Measurements from ENCODE around the gene MGAT4C.
"Not testable (repeated sequence)": the region's sequence is repeated elsewhere in the genome, so short reads cannot be mapped to it uniquely, and the experiment has no call there.

MGAT4C gene

DNA sequence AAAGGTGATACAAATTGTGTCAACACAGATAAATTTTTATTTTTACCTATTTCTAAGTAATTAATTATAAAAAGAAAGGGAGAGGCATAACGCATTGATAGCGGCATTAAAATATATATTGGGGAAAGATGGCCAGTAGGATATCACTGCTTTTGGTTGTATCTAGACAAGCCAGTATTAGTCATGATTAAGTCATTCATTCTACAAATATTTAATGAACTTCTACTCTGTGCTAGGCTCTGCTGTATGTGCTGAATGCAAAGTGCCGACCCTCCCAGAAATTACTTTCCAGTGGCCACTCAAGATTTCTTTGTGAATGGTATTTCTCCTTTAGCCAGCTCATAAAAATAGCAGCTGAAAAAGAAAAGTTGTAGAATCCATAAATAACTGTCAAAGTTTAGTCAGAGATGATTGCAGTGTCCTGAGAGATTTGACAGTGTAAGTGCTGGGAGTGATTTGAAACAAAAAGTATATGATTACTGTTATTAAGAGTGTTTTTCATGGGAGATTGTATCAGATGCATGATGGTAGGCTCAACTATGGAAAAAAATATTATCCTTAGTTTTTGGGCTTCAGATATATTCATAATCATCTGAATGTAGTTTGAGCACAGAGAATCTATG, 133.2 kb downstream of the MGAT4C start:
- DNase-seq: no peak

DNA sequence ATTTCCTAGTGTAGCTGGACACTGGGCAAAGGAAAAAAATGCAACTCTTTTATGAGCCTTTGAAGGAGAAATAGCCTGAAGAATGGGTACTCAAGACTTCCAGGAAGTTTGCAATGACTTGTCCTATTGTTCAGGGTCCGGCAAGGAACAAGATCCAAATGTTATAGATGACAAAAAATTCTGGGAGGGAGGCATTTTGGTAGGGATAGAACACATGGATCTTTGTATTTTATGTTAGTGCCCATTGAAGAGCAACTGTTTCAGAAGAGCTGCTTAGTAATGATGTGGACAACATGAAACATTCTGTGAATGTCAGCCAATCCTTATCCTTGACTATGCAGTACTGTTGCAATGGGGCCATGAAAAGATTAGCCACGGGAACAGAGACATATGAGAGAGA, 138.0 kb downstream of the MGAT4C start:
- DNase-seq: no peak

DNA sequence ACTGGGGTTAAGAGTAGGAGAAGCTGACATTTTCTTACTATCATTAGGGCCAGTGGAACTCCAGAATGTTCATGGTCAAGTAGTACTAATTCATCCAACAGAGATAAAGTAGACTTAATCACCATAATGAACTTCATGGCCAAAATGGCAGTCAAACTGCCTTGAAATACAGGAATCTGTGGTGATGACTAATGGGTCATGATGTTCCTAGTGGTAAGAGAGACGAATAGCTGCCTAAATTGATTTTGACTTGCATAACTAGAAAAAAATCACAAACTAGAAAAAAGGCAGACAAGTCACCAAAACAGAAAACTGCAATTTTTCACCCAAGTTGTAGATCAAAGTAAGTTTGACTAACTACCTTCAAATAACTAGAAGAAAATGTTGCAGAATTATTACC, 138.5 kb downstream of the MGAT4C start:
- DNase-seq: no peak

DNA sequence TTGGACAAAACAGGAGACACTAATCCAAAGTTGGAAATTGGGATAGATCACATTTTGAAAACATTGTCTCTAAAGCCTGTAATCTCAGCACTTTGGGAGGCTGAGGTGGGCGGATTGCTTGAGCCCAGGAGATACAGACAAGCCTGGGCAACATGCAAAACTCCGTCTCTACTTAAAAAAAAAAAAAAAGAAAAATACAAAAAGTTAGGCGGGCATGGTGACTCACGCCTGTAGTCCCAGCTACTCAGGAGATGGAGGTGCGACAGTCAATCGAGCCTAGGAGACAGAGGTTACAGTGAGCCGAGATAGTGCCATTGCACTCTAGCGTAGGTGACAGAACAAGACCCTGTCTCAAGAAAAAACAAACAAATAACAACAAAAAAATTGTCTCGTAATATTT, 152.1 kb downstream of the MGAT4C start:
- no peak for DNase-seq

DNA sequence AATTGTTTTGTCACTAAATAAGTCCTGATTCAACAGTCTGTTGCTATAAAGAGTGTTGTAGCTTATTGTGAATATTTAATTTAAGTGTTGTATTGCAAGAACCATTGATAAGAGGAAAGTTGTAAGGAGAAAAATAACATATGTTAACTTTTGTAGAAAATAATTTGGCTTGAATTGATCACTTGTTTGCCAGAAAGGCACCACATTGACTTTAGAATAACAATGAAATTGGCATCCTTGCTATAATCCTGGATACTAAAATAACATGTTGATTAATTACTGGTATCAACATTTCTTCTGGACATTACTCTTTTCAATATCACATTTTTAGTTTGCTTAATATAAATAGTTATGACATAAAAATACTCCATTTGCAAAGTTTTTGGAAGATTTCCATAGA, 159.0 kb downstream of the MGAT4C start:
- DNase-seq: no peak

DNA sequence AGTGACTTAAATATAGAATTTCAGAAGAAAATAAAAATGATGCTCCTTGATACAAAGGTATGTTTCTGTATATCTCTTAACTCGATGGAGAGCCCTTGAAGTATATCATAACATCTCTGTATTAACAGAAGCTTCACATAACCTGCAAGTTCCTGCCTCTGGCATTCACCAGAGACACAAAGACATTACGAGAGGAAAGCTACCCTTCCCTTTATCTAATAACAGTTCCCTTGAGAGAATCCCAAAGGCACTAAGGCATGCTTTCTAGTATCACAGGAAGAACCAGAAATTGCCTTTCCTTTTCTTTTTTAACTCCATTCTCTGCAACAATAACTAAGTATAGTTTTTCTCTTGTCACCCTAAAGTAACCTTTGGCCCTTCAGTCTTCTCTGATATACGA, 164.5 kb downstream of the MGAT4C start:
- DNase-seq: no peak

DNA sequence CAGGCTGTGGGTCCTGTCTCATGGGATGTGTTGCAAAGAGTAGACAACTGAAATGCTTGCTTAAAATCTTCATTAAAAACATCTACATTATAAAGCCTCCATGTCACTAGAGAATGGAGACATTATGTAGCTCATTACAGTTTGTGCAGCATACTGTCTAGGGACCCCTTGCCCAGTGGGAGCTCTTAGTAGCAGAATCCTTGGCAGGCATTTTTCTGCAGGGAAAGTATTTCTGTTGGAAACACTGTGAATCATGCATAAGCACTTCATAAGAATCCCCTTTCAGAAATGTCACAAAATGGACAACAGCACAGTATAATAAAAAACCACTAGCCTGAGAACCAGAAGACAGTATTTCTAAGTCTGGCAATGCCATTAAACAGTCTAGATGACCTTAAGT, 174.3 kb downstream of the MGAT4C start:
- no peak for DNase-seq

DNA sequence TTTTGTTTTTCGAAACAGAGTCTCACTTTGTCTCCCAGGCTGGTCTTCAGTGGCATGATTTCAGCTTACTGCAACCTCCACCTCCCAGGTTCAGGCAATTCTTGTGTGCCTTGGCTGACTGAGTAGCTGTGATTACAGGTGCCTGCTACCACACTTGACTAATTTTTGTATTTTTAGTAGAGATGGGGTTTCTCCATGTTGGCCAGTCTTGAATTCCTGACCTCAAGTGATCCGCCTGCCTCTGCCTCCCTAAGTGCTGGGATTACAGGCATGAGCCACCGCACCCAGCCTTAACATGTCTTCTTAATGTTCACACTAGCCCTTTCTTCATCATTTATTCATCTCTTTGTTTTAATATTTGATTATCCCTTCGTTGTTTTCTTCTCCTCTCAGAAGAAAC, 197.1 kb downstream of the MGAT4C start:
- not testable (repeated sequence) for DNase-seq

DNA sequence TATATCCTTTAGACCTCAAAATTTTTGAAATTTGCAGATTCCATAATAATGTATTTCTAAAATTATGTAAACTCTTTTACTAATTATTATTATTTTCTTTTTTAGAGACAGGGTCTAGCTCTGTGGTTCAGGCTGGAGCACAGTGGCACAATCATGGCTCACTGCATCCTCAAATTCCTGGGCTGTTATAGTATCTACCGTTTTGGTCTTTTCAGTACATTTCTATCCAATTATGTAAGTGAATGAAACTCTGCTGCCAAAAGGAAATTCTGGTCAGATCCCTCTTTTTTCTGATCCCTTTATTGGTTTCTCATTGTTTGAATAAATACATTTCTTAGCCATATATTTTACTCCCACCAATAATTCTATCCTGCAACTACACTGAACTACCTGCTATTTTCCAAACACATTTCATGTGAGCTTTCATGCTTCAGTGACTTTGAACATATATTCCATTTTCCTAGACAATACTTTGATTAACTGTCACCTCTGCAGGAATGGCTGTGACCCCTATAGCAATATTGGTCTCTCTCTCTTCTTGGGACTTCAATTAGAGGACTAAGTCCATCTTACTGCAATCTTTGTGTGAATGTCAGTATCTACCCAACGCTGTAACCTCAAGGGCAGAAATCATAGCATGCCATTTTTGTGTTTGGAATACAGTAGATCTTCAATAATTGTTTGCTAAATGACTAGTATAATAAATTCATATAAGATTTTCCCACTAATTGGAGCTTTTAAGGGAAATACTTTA, 198.9 kb downstream of the MGAT4C start:
- no peak for DNase-seq

DNA sequence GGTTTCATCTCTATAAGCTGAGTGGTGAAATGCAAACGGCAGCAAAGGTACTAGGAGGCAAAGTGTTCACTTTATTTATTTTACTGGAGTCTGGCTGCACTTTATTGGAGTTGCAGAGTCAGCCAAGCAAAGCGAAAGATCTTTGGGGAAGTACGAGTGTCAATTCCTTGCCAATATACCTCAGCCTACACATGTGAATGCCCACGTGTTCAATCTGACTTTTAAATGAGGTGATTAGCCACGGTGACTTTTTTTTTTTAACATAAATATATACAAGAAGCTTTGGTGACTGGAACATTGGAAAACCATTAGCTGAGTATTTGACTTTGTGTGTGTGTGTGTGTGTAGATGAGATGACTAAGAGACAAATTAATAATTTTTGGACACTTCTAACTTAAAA, 203.3 kb downstream of the MGAT4C start:
- DNase-seq: no peak

DNA sequence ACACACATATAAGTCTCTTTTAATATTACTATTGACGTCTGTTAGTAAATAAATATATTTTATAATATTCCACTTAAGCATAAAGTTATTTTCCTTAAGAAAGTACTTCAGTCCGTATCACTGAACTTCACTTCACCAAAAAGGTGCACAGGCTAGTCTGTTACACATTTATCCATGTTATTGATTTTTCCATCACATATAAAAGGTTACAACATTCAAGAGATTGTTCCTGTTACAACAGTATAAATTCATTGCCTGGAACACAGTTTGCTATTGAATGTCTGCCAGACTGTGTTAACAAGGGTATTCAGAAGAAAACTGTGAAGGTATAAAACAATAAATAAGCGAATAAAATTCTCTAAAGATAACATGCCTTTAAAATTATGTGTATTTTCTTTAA, 206.2 kb downstream of the MGAT4C start:
- no peak for DNase-seq

DNA sequence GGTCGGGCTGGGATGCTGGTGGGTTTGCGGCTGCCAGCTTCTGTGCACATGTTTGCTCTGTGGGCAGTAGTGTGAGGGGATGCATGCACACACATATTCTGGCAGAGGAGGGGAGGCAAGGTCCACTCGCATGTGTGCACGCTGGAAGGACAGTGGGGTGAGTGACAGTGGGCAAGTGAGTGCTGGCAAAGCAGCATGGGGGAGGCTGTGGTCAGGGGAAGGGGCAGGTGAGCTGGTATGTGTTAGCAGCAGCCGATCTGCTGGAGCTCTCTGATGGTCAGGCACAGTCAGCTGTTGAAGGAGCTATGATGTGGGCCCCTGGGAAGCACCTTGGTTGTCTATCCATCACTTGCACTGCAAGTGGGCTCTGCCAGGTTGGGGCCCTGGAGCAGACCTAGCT, 211.8 kb downstream of the MGAT4C start:
- no peak for DNase-seq

DNA sequence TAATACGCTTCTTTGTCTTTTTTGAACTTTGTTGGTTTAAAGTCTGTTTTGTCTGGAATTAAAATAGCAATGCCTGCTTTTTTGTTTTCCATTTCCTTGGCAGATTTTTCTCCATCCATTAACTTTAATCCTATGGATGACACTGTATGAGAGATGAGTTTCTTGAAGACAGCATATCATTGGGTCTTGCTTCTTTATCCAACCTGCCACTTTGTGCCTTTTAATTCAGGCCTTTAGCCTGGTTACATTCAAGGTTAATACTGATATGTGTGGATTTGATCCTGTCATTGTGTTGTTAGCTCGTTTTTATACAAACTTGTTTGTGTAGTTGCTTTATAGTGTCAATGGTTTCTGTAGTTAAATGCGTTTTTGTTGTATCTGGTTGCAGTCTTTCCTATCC, 214.1 kb downstream of the MGAT4C start:
- DNase-seq: no peak

DNA sequence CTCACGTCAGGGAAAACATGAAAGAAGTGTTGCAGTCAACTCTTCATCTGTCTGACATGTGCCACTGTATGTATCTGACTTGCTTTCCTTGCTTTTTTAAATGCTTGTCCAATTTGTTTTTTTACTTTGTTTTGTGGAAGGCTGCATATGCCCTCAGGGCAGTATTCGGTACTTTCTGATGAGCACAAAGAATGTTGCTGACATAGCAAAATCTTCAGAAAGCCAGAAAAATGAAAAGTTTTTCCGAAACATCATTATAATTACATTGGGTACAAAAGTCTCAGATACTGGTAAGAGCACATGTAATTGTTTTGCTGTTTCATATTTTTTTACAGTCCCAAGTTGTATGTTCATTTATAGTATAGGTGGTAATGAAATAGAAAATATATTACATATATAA, 237.8 kb downstream of the MGAT4C start:
- DNase-seq: no peak

DNA sequence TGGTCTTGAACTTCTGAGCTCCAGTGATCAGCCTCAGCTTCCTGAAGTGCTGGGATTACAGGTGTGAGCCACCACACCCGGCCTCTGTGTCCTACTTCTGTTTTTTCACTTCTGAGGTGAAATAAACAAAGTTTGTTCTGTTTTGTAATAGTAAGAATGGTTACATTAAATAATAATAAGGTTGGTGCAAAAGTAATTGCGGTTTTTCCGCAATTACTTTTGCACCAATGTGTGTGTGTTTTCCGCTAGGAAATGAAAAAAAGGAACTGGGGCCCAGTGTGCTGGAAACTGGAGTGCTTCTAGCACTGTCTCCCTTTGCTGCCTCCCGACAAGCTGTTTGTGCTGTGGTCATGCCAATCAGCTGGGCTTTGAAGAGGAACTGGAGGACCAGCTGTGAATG, 241.2 kb downstream of the MGAT4C start:
- DNase-seq: no peak

DNA sequence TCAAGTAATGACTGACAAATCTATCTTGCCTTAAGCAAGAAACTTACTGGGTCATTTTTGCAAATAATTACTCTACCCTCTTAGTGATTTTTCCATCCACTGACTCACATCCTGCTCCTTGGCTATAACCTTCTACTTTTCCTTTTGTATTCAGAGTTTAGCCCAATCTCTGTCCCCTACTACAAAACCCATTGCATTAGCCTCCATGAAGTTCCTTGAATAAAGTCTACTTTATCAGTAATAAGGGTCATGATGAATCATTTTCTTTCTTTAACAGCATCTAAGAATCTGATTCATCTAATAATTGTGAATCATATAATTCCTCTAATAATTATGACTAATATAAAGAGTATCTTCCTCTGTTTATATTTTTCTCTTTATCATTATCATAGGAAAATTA, 249.5 kb downstream of the MGAT4C start:
- no peak for DNase-seq

DNA sequence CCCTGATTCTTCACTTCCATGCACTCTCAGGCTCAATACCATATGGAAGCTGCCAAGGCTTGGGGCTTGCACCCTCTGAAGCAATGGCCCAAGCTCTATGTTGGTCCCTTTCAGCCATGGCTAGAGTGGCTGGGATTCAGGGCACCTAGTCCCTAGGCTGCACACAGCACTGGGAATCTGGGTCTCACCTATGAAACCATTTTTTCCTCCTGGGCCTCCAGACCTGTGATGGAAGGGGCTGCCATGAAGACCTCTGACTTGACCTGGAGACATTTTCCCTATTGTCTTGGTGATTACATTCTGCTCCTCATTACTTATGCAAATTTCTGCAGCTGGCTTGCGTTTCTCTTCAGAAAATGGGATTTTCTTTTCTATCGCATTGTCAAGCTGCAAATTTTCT, 258.1 kb downstream of the MGAT4C start:
- DNase-seq: no peak

DNA sequence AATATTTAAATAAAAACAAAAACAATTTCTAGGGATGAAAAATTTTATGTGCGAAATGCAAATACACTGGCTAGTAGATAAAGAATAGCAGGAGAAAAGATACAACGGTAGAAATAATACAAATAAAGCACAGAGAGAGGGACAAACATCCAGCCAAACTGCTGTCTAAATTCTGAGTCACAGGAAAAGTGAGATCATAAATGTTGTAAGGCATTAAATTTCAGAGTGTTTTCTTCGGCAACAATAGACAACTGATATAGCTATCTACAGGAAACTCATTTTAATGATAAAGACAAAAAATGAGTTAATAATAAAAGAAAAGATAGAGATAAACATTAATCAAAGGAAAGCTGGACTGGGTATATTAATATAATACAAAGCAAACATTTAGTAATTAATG, 259.9 kb downstream of the MGAT4C start:
- DNase-seq: no peak

DNA sequence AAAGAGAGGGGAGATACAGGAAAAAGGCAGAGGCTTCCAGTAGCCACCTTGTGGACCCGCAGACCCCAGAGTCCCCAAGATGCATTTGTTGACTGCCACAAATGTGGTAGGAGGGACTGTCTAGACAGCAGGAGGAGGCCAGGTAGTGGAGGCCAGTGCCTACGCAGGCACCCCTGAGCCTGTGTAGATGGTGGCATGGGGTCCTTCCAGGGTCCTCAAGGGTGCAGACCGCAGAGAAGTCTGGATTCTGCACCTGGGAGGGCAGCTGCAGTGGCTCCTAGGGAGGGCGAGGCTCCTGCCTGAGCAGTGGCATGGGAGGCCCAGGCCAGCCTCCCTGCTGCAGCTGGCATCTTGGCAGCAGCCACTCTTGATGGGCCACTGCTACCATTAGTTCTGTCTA, 262.4 kb downstream of the MGAT4C start:
- DNase-seq: no peak

DNA sequence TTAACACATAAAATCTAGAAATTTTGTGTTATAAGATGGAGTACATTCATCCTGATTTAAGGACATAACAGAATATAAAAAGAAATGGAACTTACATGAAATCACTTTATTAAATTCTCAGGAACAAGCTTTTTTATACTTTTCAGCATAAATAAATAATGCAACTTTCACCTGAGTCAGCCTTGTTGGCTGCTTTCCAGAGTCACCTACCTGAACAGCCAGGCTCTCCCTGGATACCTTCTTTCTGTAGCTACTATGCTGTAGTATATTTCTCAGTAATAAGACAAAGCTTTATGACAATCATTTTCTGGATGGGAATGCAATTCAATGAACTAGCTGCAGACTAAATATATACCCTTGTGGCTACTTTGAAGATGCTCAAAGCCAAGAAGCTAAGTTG, 270.2 kb downstream of the MGAT4C start:
- DNase-seq: no peak

DNA sequence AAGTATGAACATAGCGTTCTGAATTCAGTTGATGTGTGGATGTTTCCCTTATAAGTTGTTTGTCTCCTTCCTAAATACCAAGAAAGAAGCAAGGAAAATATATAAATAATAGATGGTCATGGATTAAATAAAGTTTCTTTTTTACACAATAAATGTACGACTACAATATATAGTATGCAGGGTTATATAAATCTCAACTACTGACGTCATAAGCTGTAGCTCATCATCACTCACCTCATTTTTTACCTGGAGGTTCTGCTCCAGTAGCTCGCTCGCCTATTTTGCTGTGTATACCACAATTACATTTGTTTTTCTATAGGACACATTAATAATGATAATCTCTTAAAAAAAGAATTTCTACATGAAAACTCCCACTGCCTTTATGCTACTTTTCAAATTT, 272.6 kb downstream of the MGAT4C start:
- no peak for DNase-seq

DNA sequence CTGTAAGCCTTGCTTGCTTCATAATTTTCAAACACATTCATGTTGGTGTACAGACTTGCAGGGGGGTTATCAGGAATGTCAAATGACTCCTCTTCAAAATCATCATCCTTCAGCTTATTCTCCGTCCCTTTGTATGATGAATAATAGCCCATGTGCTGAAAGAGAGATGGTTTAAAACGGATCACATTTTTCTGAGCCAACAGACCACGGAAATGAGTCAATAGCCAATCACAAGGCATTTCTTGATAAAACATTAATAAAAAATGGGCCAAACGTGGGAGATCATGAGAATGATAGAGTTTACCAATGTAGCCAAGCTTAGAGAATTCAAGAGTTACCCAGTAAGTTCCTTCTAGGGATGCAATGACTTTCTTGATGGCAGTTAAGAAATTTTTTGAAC, 276.6 kb downstream of the MGAT4C start:
- DNase-seq: no peak

DNA sequence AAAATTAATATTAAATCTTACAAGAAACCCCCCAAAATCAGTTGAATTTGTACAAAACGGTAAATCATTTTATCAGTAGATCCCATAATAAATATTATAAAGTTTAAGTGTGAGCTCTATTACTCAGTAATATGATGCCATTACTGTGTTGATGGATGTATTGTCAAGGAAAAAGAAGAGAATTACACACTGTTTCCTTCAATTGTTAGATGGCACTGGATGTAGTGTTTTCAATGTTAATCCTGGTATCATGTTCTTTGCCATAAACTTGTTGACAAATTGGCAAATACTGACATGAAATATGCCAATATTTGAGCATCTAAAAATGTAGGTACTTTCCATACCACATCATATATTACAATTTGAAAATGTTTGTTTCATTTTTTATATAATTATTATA, 280.5 kb downstream of the MGAT4C start:
- DNase-seq: no peak

DNA sequence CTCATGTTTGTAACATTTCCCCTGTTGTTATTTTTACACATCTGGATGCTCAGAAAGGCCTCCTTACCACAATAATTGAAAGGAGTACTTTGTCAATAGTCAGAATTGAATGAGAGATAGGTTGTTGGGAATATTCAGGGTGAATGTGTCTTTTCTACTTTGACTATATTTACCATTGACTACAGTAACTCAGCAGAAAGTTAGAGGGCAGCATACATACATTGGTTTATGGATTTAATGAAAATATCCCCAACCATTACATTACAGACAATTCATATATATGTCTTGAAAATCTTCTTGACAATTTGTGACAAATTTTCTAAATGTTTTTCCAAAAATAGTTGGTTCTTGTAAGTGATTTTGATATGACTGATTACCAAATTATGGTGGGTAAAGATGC, 284.4 kb downstream of the MGAT4C start:
- no peak for DNase-seq

DNA sequence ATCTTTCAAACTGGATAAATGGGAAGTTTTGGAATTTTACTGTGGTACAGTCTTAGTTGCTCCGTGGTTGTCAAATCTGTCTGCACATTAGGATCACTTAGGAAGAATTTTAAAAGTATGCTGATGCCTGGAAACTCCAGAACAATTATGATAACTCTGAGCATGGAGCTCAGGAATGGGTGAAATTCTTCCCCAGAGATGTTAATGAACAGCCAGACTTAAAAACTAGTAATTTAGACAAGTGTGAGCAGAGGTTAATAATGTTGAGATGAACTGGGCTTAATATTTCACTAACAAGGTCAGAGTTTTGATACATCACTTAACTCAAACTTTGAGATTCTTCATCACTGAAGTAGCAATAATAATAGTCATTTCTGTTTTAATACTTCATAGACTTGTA, 287.6 kb downstream of the MGAT4C start:
- no peak for DNase-seq

All from COR-L47 (cell line).